ENCODE results near the gene ARHGEF26. TPM values are rescaled to one million over a fixed set of nuclear protein-coding genes. Genes with fewer than 3 reads are reported as not detected.

ARHGEF26 gene
- total RNA-seq, 1 experiment from 2014 or later = 5.4 TPM

GRCh38 chr3:154252759-154253638 lies 131.8 kb downstream of the ARHGEF26 start:
- H3K4me3 ChIP-seq (ENCODE audit: insufficient read depth, low read depth, low read length) = no peak overlapping the region
- H3K36me3 ChIP-seq (replicated peaks; ENCODE audit: control insufficient read depth, insufficient read depth, low read length) = peaks cover 17% of the 10 kb centered on the region
- peak; percentile 54 for DNase-seq
- H3K27me3 ChIP-seq (ENCODE audit: control insufficient read depth, insufficient read depth, low read length) = no peaks in the 10 kb centered on the region

GRCh38 chr3:154254527-154254926 lies 133.3 kb downstream of the ARHGEF26 start:
- peaks cover 20% of the 10 kb centered on the region for H3K36me3 ChIP-seq (replicated peaks; ENCODE audit: control insufficient read depth, insufficient read depth, low read length)
- DNase-seq = no peak
- no peaks in the 10 kb centered on the region for H3K27me3 ChIP-seq (ENCODE audit: control insufficient read depth, insufficient read depth, low read length)
- H3K4me3 ChIP-seq (ENCODE audit: insufficient read depth, low read depth, low read length) = no peak overlapping the region

GRCh38 chr3:154273381-154273780 lies 152.2 kb downstream of the ARHGEF26 start:
- peaks cover 13% of the 10 kb centered on the region for H3K36me3 ChIP-seq (replicated peaks; ENCODE audit: control insufficient read depth, insufficient read depth, low read length)
- H3K4me3 ChIP-seq (ENCODE audit: insufficient read depth, low read depth, low read length) = no peak overlapping the region
- DNase-seq = no peak
- no peaks in the 10 kb centered on the region for H3K27me3 ChIP-seq (ENCODE audit: control insufficient read depth, insufficient read depth, low read length)

- Histone ChIP-seq H3K27me3 (ENCODE audit: control insufficient read depth, insufficient read depth, low read length) (no peaks in the 10 kb centered on the region), H3K4me3 (ENCODE audit: insufficient read depth, low read depth, low read length) (no peak overlapping the region), H3K36me3 (replicated peaks; ENCODE audit: control insufficient read depth, insufficient read depth, low read length) (peaks cover 18% of the 10 kb centered on the region)
- no peak for DNase-seq
Observed at GRCh38 chr3:154274348-154274747, 153.2 kb downstream of the ARHGEF26 start.

- Histone ChIP-seq H3K4me3 (ENCODE audit: insufficient read depth, low read depth, low read length) (no peak overlapping the region), H3K36me3 (replicated peaks; ENCODE audit: control insufficient read depth, insufficient read depth, low read length) (peaks cover 18% of the 10 kb centered on the region), H3K27me3 (ENCODE audit: control insufficient read depth, insufficient read depth, low read length) (no peaks in the 10 kb centered on the region)
- DNase-seq = no peak
Observed at GRCh38 chr3:154275292-154275691, 154.1 kb downstream of the ARHGEF26 start.

GRCh38 chr3:154275965-154276364 lies 154.8 kb downstream of the ARHGEF26 start:
- Histone ChIP-seq H3K27me3 (ENCODE audit: control insufficient read depth, insufficient read depth, low read length) (no peaks in the 10 kb centered on the region), H3K4me3 (ENCODE audit: insufficient read depth, low read depth, low read length) (no peak overlapping the region), H3K36me3 (replicated peaks; ENCODE audit: control insufficient read depth, insufficient read depth, low read length) (peaks cover 22% of the 10 kb centered on the region)
- no peak for DNase-seq

GRCh38 chr3:154280161-154280560 lies 159.0 kb downstream of the ARHGEF26 start:
- Histone ChIP-seq H3K4me3 (ENCODE audit: insufficient read depth, low read depth, low read length) (no peak overlapping the region), H3K36me3 (replicated peaks; ENCODE audit: control insufficient read depth, insufficient read depth, low read length) (peaks cover 32% of the 10 kb centered on the region)

GRCh38 chr3:154285221-154285620 lies 164.0 kb downstream of the ARHGEF26 start:
- H3K4me3 ChIP-seq (ENCODE audit: insufficient read depth, low read depth, low read length) = no peak overlapping the region
- peaks cover 33% of the 10 kb centered on the region for H3K36me3 ChIP-seq (replicated peaks; ENCODE audit: control insufficient read depth, insufficient read depth, low read length)
- no peak for DNase-seq
- no peaks in the 10 kb centered on the region for H3K27me3 ChIP-seq (ENCODE audit: control insufficient read depth, insufficient read depth, low read length)

More at GRCh38 chr3:154280161-154280560, 159.0 kb downstream of the ARHGEF26 start:
- no peak for DNase-seq
- H3K27me3 ChIP-seq (ENCODE audit: control insufficient read depth, insufficient read depth, low read length) = no peaks in the 10 kb centered on the region

GRCh38 chr3:154290187-154290586 lies 169.0 kb downstream of the ARHGEF26 start:
- Histone ChIP-seq H3K36me3 (replicated peaks; ENCODE audit: control insufficient read depth, insufficient read depth, low read length) (peaks cover 22% of the 10 kb centered on the region), H3K27me3 (ENCODE audit: control insufficient read depth, insufficient read depth, low read length) (no peaks in the 10 kb centered on the region), H3K4me3 (ENCODE audit: insufficient read depth, low read depth, low read length) (no peak overlapping the region)
- DNase-seq = no peak

- no peak for DNase-seq
- Histone ChIP-seq H3K27me3 (ENCODE audit: control insufficient read depth, insufficient read depth, low read length) (no peaks in the 10 kb centered on the region), H3K4me3 (ENCODE audit: insufficient read depth, low read depth, low read length) (no peak overlapping the region), H3K36me3 (replicated peaks; ENCODE audit: control insufficient read depth, insufficient read depth, low read length) (peaks cover 15% of the 10 kb centered on the region)
Observed at GRCh38 chr3:154294016-154294415, 172.8 kb downstream of the ARHGEF26 start.

GRCh38 chr3:154301561-154301960 lies 180.4 kb downstream of the ARHGEF26 start:
- DNase-seq = no peak
- H3K36me3 ChIP-seq (replicated peaks; ENCODE audit: control insufficient read depth, insufficient read depth, low read length) = peaks cover 19% of the 10 kb centered on the region
- H3K4me3 ChIP-seq (ENCODE audit: insufficient read depth, low read depth, low read length) = no peak overlapping the region
- H3K27me3 ChIP-seq (ENCODE audit: control insufficient read depth, insufficient read depth, low read length) = no peaks in the 10 kb centered on the region

GRCh38 chr3:154304116-154304786 lies 183.1 kb downstream of the ARHGEF26 start:
- no peaks in the 10 kb centered on the region for H3K27me3 ChIP-seq (ENCODE audit: control insufficient read depth, insufficient read depth, low read length)
- no peak overlapping the region for H3K4me3 ChIP-seq (ENCODE audit: insufficient read depth, low read depth, low read length)
- DNase-seq = no peak
- peaks cover 19% of the 10 kb centered on the region for H3K36me3 ChIP-seq (replicated peaks; ENCODE audit: control insufficient read depth, insufficient read depth, low read length)

- Histone ChIP-seq H3K4me3 (ENCODE audit: insufficient read depth, low read depth, low read length) (no peak overlapping the region), H3K27me3 (ENCODE audit: control insufficient read depth, insufficient read depth, low read length) (no peaks in the 10 kb centered on the region), H3K36me3 (replicated peaks; ENCODE audit: control insufficient read depth, insufficient read depth, low read length) (peaks cover 19% of the 10 kb centered on the region)
- DNase-seq = no peak
Observed at GRCh38 chr3:154304936-154305335, 183.7 kb downstream of the ARHGEF26 start.

- DNase-seq = no peak
- H3K36me3 ChIP-seq (replicated peaks; ENCODE audit: control insufficient read depth, insufficient read depth, low read length) = peaks cover 14% of the 10 kb centered on the region
- no peaks in the 10 kb centered on the region for H3K27me3 ChIP-seq (ENCODE audit: control insufficient read depth, insufficient read depth, low read length)
- no peak overlapping the region for H3K4me3 ChIP-seq (ENCODE audit: insufficient read depth, low read depth, low read length)
Observed at GRCh38 chr3:154307363-154307762, 186.2 kb downstream of the ARHGEF26 start.

All from H7 (cell line).